HFF-Myc (cell line): Measurements from ENCODE around the gene F8.

ENCODE experiments used
- DNase-seq: peaks from one replicate; pipeline ENCODE4 v3.0.0-alpha.2; 2011; ENCODE audit warnings: low read depth; ENCODE audit errors: extremely low read depth
- H3K4me3 ChIP-seq: replicated peaks from 2 replicates; pipeline ENCODE4 v1.5.1; 2011; ENCODE audit warnings: low read depth, mild to moderate bottlenecking, control low read depth, low read length
- CTCF ChIP-seq: IDR thresholded peaks from 2 replicates; pipeline ENCODE4 v1.5.1; 2012; ENCODE audit warnings: mild to moderate bottlenecking, low read depth, low read length, control low read depth; ENCODE audit errors: missing control alignments

F8 gene

DNA sequence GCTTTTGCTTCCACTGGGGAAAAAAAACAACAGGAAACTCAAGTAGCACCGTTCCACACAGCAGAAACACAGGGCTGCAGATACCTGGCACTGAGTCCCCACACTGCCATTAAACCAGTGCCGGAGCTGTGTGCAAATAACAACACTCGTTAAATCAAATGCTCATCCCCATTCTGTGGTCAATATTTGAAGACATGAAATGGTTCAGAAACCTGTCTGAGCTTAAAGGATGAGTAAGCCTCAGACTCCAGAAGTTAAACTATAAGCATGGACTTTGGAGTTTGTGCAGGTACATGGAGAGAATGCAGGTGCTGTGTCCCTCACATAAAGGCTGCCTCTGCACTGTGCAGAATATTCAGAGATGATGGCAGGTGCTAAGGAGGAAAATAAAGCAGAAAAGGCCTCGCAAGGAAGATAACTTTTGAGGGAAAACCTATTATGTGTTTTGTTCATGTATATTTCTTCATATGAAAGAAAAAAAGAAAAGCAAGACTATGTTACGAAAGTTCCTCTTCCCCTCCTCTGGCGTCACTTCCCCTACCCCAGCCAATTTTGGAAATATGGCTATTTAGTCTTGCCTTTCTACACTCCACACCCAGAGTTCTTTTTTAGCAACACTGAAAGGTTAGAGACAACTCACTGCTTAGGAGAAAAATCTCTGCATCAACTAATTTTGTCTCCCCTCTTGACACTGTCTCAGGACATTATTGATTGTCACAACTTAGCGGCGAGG lies 221.9 kb downstream of the F8 start:
- DNase-seq = no peak
- H3K4me3 ChIP-seq = no peak overlapping the region
- no peak for TF ChIP-seq CTCF

DNA sequence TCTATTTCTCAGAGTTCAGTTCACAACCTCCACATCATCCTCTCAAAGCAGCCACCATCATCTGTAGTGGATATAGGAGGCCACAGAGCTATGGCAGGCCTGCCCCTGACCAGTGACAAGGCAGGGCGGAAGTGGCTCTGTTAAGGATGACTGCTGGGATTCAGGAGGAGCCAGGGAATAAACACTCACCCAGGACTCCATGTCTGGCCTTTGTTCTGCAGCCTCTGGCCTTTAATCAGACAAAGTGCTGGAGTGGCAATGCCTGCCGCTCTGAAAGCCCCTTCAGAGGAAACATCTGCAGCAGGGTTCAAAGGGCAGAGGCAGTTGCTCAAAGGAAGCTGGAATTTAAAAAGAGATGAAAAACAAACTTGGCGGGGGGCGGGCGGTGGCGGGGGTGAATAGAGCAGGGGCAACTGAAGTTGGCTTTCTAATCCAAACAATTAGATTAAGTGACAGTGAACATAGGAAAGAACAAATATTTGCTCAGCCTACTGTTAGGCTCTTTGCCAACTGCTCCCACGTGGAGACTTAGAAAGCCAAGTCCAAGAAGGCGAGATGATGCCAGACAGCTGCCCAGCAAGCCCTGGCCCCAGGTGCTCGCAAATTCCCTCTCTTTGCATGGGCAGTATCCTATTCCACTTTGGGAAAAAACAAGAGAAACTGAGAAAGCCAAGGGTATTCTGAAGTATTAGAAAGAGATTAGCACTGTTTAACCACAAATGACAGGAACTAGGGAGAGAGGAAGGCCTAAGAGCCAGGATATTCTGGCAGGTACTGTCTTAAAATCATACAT lies 222.8 kb downstream of the F8 start:
- no peak for TF ChIP-seq CTCF
- DNase-seq = no peak
- no peak overlapping the region for H3K4me3 ChIP-seq

GRCh38 chrX:154797006-154797405 lies 225.5 kb downstream of the F8 start:
- no peak for TF ChIP-seq CTCF

GRCh38 chrX:154795016-154795415 lies 227.5 kb downstream of the F8 start:
- H3K4me3 ChIP-seq = no peak overlapping the region
- no peak for TF ChIP-seq CTCF
- DNase-seq = no peak

More at GRCh38 chrX:154797006-154797405, 225.5 kb downstream of the F8 start:
- no peak for DNase-seq
- no peak overlapping the region for H3K4me3 ChIP-seq

GRCh38 chrX:154793084-154793795 lies 229.3 kb downstream of the F8 start:
- TF ChIP-seq CTCF = no peak
- DNase-seq = no peak

DNA sequence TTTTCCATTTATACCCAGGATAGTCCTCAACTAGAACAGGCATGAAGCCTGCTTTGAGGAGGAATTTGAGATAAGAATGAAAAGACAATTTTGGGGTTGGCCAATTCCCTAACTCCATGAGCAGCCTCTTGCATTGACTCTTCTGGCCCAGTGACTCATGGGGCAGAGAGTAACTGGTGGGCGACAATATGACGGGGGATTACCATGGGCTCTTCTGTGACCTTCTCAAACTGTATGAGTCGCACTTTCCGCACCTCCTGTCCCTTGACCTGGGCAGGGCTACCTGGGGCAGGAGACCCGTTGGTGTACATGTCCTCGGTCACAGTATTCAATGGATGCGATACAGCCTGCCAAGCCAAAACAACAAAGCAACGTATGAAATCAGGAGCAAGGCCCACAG lies 230.6 kb downstream of the F8 start:
- H3K4me3 ChIP-seq = no peak overlapping the region
- no peak for DNase-seq
- no peak for TF ChIP-seq CTCF

More at GRCh38 chrX:154793084-154793795, 229.3 kb downstream of the F8 start:
- no peak overlapping the region for H3K4me3 ChIP-seq
